Measurements from ENCODE around the gene RALA.
"Not testable (repeated sequence)": the region's sequence is repeated elsewhere in the genome, so short reads cannot be mapped to it uniquely, and the experiment has no call there.

RALA gene

DNA sequence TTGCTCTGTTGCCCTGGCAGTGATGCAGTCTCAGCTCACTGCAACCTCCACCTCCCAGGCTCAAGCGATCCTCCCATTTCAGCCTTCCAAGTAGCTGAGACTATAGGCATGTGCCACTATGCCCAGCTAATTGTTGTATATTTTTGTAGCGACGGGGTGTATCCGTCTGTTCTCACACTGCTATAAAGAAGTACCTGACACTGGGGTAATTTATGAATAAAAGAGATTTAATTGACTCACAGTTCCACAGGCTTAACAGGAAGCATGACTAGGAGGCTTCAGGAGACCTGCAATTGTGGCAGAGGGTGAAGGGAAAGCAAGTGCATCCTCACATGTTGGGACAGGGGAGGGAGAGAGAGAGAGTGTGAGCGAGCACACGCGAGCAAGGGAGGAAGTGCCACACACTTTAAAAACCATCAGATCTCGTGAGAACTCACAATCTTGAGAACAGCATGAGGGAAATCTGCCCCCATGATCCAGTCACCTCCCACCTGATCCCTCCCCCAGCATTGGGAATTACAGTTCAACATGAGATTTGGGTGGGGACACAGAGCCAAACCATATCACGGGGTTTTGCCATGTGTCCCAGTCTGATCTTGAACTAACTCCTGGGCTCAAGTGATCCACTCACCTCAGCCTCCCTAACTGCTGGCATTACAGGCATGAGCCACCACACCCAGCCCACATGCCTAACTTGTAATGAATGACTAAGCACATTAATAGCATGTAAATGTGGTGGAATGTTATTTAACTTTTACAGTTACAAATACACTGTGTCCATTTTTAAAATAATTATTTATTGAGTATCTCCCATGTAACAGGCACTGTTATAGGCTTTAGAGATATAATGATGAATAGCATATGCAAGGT is 65.5 kb downstream of the RALA start:
- DNase-seq = no peak

GRCh38 chr7:39691821-39692220 is 68.4 kb downstream of the RALA start:
- DNase-seq = no peak

GRCh38 chr7:39693086-39693485 is 69.7 kb downstream of the RALA start:
- DNase-seq = not testable (repeated sequence)

GRCh38 chr7:39693812-39694211 is 70.4 kb downstream of the RALA start:
- peak in 1 of 3 donors; percentile 16 for DNase-seq

GRCh38 chr7:39695852-39696586 is 72.6 kb downstream of the RALA start:
- no peak for DNase-seq

DNA sequence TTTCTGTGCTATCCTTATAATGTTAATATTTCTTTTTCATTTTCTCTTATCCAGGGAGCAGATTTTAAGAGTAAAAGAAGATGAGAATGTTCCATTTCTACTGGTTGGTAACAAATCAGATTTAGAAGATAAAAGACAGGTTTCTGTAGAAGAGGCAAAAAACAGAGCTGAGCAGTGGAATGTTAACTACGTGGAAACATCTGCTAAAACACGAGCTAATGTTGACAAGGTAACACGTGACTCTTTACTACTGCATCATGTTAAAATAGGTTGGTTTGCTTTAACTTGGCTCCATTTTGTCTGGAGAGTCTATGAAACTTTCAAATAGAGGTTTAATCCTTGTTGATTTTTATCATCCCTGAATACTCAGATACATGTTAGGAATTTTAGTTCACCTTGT is 73.3 kb downstream of the RALA start:
- no peak for DNase-seq

GRCh38 chr7:39697483-39697882 is 74.1 kb downstream of the RALA start:
- no peak for DNase-seq

GRCh38 chr7:39700165-39700564 is 76.8 kb downstream of the RALA start:
- no peak for DNase-seq

DNA sequence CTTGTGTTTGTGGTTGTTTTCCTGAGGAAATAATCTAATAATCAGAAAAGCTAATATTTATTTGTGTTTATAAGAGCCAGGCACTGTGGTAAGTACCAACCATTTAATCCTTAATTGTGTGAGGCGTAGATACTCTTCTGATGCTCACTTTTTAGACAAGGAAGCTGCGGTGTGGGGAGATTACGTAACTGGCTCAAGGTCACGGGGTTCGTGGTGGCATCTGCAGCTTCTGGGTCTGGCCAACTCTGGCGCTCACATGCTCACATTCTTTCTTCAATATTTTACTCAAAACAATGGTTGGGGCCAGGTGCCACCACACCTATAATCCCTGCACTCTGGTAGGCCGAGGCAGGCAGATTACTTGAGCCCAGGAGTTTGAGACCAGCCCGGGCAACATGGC is 77.6 kb downstream of the RALA start:
- DNase-seq = peak; percentile 64 to 71 (median 67)

DNA sequence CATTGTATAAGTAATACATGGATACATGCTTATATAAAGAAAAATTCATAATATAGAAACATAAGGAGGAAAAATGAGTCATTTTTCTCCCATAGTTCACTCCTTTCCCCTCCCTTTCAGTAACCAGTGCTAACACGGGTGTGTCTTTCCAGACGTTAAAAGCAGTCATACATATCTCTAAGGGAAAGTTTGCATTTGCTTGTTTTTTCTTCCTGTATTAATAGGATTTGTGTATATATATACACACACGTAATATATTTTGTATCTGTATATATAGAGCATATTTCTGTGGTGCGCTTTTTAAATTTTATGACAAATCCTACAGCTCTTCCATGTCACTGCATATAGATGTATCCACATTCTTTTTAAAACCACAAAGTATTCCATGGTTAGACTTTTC is 78.8 kb downstream of the RALA start:
- peak in 1 of 3 donors; percentile 28 for DNase-seq

GRCh38 chr7:39703144-39703543 is 79.8 kb downstream of the RALA start:
- peak; percentile 54 to 63 (median 60) for DNase-seq

- no peak for DNase-seq
Measured at GRCh38 chr7:39709029-39709428, 85.7 kb downstream of the RALA start.

GRCh38 chr7:39709768-39710311 is 86.5 kb downstream of the RALA start:
- DNase-seq = peak; percentile 47 to 64 (median 61)

GRCh38 chr7:39712751-39713150 is 89.4 kb downstream of the RALA start:
- no peak for DNase-seq

DNA sequence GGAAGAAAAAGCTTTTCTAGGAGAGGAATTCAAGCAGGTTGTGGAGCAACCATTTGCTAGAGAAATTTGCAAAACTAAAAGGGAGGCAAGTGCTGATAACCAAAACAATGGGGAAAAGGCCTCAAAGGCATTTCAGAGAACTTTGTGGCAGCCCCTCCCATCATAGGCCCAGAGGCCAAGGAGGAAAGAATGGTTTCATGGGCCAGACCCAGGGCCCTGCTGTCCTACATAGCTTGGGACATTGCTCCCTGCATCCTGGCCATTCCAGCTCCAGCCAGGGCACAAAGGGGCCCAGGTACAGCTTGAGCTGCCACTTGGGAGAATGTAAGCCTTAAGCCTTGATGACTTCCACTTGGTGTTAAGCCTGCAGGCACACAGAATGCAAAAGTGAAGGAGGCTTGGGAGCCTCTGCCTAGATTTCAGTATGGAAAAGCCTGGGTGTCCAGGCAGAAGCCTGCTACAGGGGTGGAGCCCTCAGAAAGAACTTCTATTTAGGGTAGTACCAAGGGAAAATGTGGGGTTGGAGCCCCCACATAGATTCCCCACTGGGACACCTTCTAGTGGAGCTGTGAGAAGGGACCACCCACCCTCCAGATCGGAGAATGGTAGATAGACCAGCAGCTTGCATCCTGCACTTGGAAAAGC is 91.2 kb downstream of the RALA start:
- DNase-seq = no peak

GRCh38 chr7:39720586-39720985 is 97.2 kb downstream of the RALA start:
- DNase-seq = no peak

- no peak for DNase-seq
Measured at GRCh38 chr7:39721345-39721744, 98.0 kb downstream of the RALA start.

DNA sequence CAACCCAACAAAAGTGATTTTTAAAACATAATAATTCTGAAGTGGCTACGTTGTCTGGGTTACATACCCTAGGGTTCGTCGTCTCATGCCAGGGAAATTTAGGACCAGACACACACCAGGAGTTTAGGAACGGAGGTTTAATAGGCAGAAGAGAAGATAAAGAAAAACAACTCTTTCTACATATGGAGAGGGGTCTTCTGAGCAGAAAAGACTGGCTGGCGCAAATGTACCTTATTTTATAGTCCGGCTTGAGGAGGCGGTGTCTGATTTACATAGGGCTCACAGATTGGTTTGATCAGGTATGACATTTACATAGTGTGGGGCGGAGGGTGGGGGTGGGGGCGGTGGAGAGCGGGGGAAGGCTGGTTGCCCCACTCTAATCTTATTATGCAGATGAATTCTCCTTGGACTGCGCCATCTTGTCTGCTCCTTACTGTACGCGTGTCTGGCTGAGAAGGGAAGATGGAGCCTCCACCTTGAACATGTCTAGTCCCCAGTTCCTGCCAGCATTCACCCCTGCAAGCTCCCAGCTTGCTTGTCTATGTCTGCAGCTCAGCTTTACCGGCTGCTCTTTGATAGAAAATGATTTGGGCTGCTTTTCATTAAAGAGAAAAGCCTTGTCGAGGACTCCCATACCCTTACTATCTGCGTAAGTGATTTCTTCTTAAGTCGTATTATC is 98.7 kb downstream of the RALA start:
- no peak for DNase-seq

DNA sequence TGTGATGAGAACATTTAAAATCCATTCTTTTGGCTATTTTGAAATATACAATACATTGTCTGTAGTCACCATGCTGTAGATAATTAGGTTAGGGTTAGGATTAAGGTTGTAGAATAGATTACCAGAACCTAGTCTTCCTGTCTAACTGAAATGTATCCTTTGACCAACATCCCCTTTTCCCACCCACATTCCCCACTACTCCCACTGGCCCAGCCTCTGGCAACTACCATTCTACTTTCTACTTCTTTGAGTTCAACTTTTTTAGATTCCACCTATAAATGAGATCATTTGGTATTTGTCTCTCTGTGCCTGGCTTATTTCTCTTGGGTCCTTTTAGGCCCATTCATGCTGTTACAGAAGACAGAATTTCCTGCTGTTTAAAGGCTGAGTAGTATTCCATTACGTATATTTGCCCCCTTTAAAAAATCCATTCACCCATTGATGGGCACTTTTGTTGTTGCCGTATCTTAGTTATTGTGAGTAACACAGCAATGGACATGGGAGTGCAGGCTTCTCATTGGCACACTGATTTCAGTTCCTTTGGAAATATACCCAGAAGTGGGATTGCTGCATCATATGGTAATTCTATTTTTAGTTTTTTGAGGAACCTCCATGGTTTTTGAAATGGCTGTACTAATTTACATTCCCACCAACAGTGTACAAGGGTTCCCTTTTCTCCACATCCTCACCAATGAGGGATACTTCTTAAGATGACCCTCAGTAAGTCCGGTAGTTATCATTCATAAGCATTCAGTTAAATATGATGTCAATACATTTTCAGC is 104.0 kb downstream of the RALA start:
- peak; percentile 63 to 81 (median 75) for DNase-seq

GRCh38 chr7:39732837-39733804 is 109.7 kb downstream of the RALA start:
- DNase-seq = peak; percentile 99
